Measurements from ENCODE around the gene XPNPEP2.

Gene XPNPEP2

GRCh38 chrX:129718676-129719075, 20.1 kb upstream of the XPNPEP2 start:
- DNase-seq (ENCODE audit: low read depth), result no peak
- H3K4me3 ChIP-seq (replicated peaks; ENCODE audit: low read depth, low read length), result no peak overlapping the region
- TF ChIP-seq CTCF (IDR thresholded peaks at IDR 0.05; ENCODE audit: low read length, missing control alignments), result no peak

GRCh38 chrX:129719268-129719667, 19.5 kb upstream of the XPNPEP2 start:
- TF ChIP-seq CTCF (IDR thresholded peaks at IDR 0.05; ENCODE audit: low read length, missing control alignments), result no peak
- no peak for DNase-seq (ENCODE audit: low read depth)
- no peak overlapping the region for H3K4me3 ChIP-seq (replicated peaks; ENCODE audit: low read depth, low read length)

GRCh38 chrX:129719931-129720530, 18.7 kb upstream of the XPNPEP2 start:
- DNase-seq (ENCODE audit: low read depth), result peak; percentile 35
- no peak for TF ChIP-seq CTCF (IDR thresholded peaks at IDR 0.05; ENCODE audit: low read length, missing control alignments)
- no peak overlapping the region for H3K4me3 ChIP-seq (replicated peaks; ENCODE audit: low read depth, low read length)

GRCh38 chrX:129720741-129721140, 18.0 kb upstream of the XPNPEP2 start:
- no peak for DNase-seq (ENCODE audit: low read depth)
- TF ChIP-seq CTCF (IDR thresholded peaks at IDR 0.05; ENCODE audit: low read length, missing control alignments), result no peak
- no peak overlapping the region for H3K4me3 ChIP-seq (replicated peaks; ENCODE audit: low read depth, low read length)

GRCh38 chrX:129721414-129721813, 17.4 kb upstream of the XPNPEP2 start:
- DNase-seq (ENCODE audit: low read depth), result no peak

GRCh38 chrX:129721870-129722269, 16.9 kb upstream of the XPNPEP2 start:
- TF ChIP-seq CTCF (IDR thresholded peaks at IDR 0.05; ENCODE audit: low read length, missing control alignments), result no peak
- no peak for DNase-seq (ENCODE audit: low read depth)

More at GRCh38 chrX:129721414-129721813, 17.4 kb upstream of the XPNPEP2 start:
- TF ChIP-seq CTCF (IDR thresholded peaks at IDR 0.05; ENCODE audit: low read length, missing control alignments), result no peak
- H3K4me3 ChIP-seq (replicated peaks; ENCODE audit: low read depth, low read length), result no peak overlapping the region

GRCh38 chrX:129723511-129723910, 15.3 kb upstream of the XPNPEP2 start:
- TF ChIP-seq CTCF (IDR thresholded peaks at IDR 0.05; ENCODE audit: low read length, missing control alignments), result no peak
- DNase-seq (ENCODE audit: low read depth), result no peak
- H3K4me3 ChIP-seq (replicated peaks; ENCODE audit: low read depth, low read length), result no peak overlapping the region

More at GRCh38 chrX:129721870-129722269, 16.9 kb upstream of the XPNPEP2 start:
- H3K4me3 ChIP-seq (replicated peaks; ENCODE audit: low read depth, low read length), result no peak overlapping the region

Data from fibroblast of pulmonary artery (primary cell).